HG03442 (cell line): Measurements from ENCODE around the gene CERS1.

Source experiments
- ATAC-seq: cut with Tn5 transposase; IDR thresholded peaks from one replicate; pipeline ENCODE4 v1.9.1; 2021; ENCODE audit warnings: mild to moderate bottlenecking, moderate library complexity; ENCODE audit not compliant: unreplicated experiment

The CERS1 gene

GRCh38 chr19:18876865-18877264, 19.1 kb downstream of the CERS1 start:
- no peak for ATAC-seq

DNA sequence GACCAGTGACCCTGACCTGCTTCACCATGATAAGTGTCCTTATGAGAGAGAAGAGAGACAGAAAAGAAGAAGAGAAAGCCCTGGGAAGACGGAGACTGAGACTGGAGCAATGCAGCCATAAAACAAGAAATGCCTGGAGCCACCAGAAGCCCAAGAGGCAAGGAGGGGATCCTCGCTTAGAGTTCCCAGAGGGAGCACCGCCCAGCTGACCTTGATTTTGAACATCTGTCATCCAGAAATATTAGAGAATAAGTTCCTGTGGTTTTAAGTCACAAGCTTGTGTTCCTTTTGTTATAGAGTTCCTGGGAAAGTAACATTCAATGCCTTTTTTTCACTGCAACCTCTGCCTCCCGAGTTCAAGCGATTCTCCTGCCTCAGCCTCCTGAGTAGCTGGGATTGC, 20.2 kb downstream of the CERS1 start:
- ATAC-seq, result no peak

- no peak for ATAC-seq
Observed at GRCh38 chr19:18871543-18871942, 24.4 kb downstream of the CERS1 start.

GRCh38 chr19:18870531-18871172, 25.3 kb downstream of the CERS1 start:
- no peak for ATAC-seq

DNA sequence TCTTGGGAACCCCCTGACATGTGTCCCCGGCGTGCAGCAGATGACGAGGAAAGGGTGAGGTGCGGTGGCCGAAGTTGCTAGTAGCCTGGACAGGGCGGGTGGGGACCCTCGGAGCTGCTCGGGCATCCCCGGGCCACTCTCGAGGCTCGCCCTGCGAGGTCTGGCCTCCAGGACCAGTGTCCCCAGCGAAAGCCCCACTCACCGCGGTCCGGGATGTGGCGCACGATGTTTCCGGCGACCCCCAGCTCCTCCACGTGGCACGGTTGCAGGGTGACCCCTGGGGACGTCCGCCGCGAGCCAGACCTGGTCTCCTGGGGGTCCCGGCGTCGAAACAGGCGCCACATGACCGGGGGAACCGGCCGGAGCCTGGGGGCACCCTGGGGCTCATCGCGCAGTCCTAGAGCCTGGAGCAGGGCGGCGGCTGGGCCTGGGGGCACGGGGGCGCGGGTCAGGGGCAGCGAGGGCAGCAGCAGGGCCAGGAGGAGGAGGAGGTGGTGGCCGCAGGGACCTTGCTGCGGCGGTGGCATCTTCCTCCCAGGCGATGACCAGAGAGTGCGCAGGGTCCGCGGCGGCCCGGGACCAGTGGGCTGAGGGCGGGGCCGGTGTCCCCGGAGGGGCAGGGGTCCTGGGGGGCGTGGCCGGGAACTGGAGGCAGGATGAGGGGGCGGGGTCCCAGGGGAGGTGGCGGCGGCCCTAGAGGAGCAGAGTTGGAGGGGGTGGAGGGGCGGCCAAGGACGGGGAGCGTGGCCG, 26.0 kb downstream of the CERS1 start:
- no peak for ATAC-seq

DNA sequence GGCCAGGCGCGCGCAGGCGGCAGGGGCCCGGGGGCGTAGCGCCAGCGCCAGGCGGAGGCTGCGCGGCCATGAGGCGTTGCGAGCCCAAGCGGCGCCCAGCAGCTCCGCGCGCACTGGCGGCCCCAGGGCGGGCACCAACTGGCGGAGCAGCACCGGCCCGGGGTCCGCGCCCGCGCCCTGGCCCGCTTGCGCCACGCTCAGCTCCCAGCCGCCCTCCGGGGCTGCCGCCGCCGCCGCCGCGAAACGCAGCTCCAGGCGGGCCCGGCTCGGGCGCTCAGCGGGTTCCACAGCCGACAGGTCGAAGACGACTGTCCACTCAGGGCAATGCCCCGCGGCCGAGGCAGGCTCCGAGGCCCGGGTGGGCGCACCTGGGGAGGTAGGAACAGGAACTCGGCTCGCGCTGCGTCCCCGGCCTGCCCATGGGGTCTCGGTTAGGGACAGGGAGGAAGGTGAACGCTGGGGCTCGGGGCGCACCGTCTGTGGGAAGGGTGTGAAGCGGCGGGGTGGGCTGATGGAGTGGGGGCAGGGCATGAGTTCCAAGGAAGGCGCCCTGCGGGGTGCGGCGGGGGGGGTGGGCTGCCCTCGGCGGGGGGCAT, 26.8 kb downstream of the CERS1 start:
- ATAC-seq, result no peak

DNA sequence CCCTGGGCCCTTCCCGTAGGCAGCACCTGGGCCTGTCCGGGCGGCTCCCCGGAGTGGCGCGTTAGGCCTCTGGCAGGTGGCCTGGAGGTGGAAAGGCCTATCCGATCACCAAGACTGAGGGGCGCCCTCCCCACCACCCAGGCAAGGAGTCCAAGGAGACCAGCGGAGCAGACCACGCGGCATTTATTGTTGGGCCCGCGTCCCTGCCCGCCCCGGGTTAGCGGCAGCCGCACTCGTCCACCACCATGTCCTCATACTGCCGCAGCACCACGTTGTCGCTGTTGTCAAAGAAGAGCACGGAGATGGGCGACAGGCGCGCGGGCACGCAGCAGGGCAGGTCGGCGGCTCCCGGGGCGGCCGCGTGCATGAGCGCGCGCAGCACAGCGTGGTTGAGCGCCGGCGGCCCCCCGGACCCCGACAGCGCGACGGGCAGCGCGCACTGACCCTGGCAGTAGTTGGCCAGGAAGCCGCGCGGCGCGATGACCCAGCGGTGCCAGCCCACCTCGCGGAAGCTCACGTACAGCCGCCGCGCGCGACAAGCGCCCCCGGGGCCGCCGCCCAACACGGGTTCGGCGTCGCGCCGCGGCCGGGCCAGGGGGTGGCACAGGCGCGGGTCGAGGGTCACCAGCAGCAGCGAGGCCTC, 27.5 kb downstream of the CERS1 start:
- no peak for ATAC-seq

GRCh38 chr19:18867751-18868150, 28.2 kb downstream of the CERS1 start:
- ATAC-seq, result no peak

GRCh38 chr19:18867199-18867598, 28.8 kb downstream of the CERS1 start:
- ATAC-seq, result no peak

DNA sequence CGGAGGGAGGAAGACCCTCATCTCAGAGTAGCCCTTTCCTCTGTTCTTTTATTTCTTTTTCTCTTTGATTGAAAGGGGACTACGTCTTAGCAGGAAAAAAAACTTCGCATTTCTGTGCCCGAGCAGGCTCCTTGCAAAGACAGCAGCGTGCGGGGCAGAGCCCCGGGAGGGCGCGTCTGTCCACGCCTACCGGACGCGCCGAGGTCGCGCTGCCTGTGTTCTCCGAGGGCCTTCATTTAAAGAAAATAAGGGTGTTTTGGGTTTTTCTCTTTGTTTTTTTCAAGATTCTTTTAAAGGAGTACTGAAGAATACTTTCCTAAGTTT, 29.2 kb downstream of the CERS1 start:
- ATAC-seq, result no peak

GRCh38 chr19:18865973-18866799, 29.8 kb downstream of the CERS1 start:
- no peak for ATAC-seq

GRCh38 chr19:18865106-18865972, 30.6 kb downstream of the CERS1 start:
- ATAC-seq, result no peak

DNA sequence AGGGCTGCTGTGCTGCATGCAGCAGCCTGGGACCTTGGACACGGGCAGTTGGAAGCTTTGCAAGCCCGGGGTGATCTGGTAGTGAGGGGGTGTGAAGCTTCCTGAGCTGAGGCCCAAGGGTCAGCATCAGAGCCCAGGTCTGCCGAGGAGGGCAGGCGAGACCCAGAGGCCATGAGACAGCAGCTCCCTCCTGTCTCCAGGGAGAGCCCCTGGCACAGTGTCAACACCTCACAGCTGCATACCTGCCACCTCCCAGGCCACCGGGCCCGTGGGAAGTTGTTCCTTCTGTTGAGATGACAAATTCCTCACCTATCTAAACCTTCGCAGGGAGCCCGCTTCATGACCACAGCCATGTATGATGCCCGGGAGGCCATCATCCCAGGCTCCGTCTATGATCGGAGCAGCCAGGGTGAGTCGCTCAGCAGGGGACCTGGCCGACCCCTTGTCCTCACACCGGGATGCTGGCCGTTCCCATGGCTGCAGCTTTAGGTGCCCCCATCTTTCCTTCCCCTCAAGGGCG, 32.1 kb downstream of the CERS1 start:
- ATAC-seq, result no peak

DNA sequence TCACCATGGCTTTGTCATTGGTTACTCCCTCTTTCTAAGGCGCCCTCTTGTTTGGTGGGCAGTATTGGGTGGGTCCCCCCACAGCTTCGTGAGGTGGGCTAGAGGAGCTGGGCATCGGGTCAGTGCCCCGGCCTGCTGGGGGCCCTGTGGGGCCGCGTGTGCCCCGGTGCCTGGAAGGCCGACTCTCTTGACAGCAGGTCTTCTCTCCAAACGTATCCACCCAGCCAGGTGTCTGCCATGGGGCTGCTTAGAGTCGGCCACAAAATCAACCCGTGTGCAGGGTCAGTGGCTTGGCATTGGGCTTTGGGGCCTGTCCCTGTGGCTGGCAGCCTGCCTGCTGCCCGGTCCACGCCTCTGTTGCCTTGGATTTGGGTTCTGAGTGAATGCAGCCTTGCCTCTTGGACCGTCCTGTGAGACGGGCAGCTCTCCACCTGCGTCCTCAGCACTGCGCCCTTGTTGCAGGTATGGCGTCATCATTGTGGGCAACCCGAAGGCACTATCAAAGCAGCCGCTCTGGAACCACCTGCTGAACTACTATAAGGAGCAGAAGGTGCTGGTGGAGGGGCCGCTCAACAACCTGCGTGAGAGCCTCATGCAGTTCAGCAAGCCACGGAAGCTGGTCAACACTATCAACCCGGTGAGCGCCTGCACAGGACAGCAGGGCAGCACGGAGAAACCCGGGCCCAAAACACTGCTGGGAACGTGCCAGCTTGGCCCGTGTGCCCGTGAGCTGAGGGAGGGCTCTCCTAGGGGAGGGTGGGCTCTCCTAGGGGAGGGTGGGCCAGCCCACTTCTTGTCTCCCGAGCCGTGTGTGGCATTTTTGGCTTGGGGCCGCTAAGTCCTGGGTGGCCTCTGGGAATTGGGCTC, 32.7 kb downstream of the CERS1 start:
- ATAC-seq, result no peak

GRCh38 chr19:18861917-18862316, 34.0 kb downstream of the CERS1 start:
- no peak for ATAC-seq

GRCh38 chr19:18861235-18861634, 34.7 kb downstream of the CERS1 start:
- no peak for ATAC-seq

DNA sequence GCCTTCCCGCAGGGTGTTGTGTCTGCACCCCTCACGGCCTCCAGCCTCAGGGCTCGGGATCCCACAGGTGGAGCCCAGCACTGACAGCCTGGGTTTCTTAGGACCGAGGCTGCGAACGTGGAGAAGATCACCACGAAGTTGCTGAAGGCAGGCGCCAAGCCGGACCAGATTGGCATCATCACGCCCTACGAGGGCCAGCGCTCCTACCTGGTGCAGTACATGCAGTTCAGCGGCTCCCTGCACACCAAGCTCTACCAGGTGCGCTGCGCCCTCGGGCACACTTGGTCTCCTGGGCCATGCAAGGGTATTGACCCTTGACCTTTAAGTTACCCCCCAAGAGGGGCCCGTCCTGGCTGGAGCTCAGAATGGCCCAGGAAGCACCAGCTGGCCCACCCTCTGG, 35.2 kb downstream of the CERS1 start:
- ATAC-seq, result no peak

GRCh38 chr19:18860302-18860700, 35.7 kb downstream of the CERS1 start:
- ATAC-seq, result no peak
